Heart right ventricle (tissue), 16 donors: ENCODE data around the gene RALB. TPM values are rescaled to one million over a fixed set of nuclear protein-coding genes. Genes with fewer than 3 reads are reported as not detected.
"Not testable (repeated sequence)": the region's sequence is repeated elsewhere in the genome, so short reads cannot be mapped to it uniquely, and the experiment has no call there.

ENCODE experiments used
- ATAC-seq, 8 donors: fragments of 200-7000 bp; cut with Tn5 transposase; one replicate each; pipeline ENCODE4 v1.9.1; 2020; ENCODE audit warnings: mild to moderate bottlenecking in 8 of 8, moderate library complexity in 8 of 8, moderate number of reproducible peaks in 1 of 8
- DNase-seq, 2 donors: peaks; one replicate each; pipeline ENCODE4 v3.0.0-alpha.2; 2020
- H3K27ac ChIP-seq, 10 donors: fragments of 200-600 bp; sonication (generic) in 2 of 10; one replicate each; pipeline versions ENCODE4 v1.5.0 to v1.8.0; 2020 to 2022; ENCODE audit warnings: mild to moderate bottlenecking in 3 of 10
- H3K27me3 ChIP-seq, 7 donors: fragments of 200-600 bp; one replicate each; pipeline ENCODE4 v1.8.0; 2021 to 2022; ENCODE audit warnings: mild to moderate bottlenecking in 2 of 7
- H3K36me3 ChIP-seq, 9 donors: fragments of 200-600 bp; sonication (generic) in 1 of 9; one replicate each; pipeline versions ENCODE4 v1.5.0 to v1.8.0; 2020 to 2022; ENCODE audit warnings: mild to moderate bottlenecking in 2 of 9
- H3K4me1 ChIP-seq, 9 donors: fragments of 200-600 bp; sonication (generic) in 1 of 9; one replicate each; pipeline versions ENCODE4 v1.5.0 to v1.8.0; 2020 to 2022; ENCODE audit warnings: mild to moderate bottlenecking in 4 of 9
- H3K4me3 ChIP-seq, 10 donors: fragments of 200-600 bp; sonication (generic) in 2 of 10; one replicate each; pipeline versions ENCODE4 v1.5.0 to v1.8.0; 2020 to 2022; ENCODE audit warnings: mild to moderate bottlenecking in 7 of 10, moderate library complexity in 2 of 10
- H3K9me3 ChIP-seq, 11 donors: fragments of 200-600 bp in 10 of 11; sonication (generic) in 2 of 11; one replicate each; pipeline versions ENCODE4 v1.5.0 to v1.8.0; 2013 to 2022; ENCODE audit warnings: mild to moderate bottlenecking in 2 of 11, control low read depth in 1 of 11, moderate library complexity in 1 of 11
- WGBS, 2 donors: extraction: QIAGEN DNeasy Blood & Tissue Kit; methylation state at CpG; one replicate each; pipeline ENCODE4 v1.1.7; 2013; ENCODE audit warnings: inconsistent platforms in 1 of 2; 5-methylcytosine and 5-hydroxymethylcytosine counted together
- intact Hi-C, 10 donors: fragments of 100-400 bp; cut with DNase I; formaldehyde crosslinking; loops; one replicate each; pipeline versions ENCODE4 v1.11.1 to v1.14.2; 2022
- polyA plus RNA-seq, 2 donors: library from polyadenylated mRNA; stranded (reverse); fragments of 200-250 nt; gene quantifications; one replicate each; pipeline ENCODE4 v1.2.3, GENCODE V29; 2013
- total RNA-seq, 10 donors: library from RNA; stranded (reverse); fragmentation: NEBNext Ultra II Directional in 3 of 10; extraction: Animal tissue kit (Norgen Biotek cat#: 25700) in 3 of 10; gene quantifications; one replicate each; pipeline versions ENCODE4 v1.2.1 to v1.2.4, GENCODE V29; 2021 to 2023
- TF ChIP-seq, protein P1 (sequence below), 9 donors: fragments of 200-600 bp; sonication (generic) in 2 of 9; IDR thresholded peaks; one replicate each; pipeline versions ENCODE4 v1.5.0 to v1.8.0; 2021 to 2022; ENCODE audit warnings: antibody characterized with exemption in 9 of 9, mild to moderate bottlenecking in 5 of 9, moderate library complexity in 1 of 9
- donor health status: Arrhythmogenic right ventricular cardiomyopathy.
- donor health status: ischemic (EF 13 %, LVEDD 7.1; RV severe dilation, severe dysfunction).
- donor health status: healthy with polysubstance abuse.
- donor health status: DM: no; HTN: yes; CAD: no.
- donor health status: DM: no; HTN: no; CAD: no.
- donor health status: ischemic (EF 25% LVEDD 6.9; RV normal size, moderate dysfunction).
- donor health status: ischemic (EF 25% LVEDD 5.7; RV mildly dilated, moderate dysfunction).
- donor health status: healthy.
- donor health status: DM: yes; HTN: yes; CAD: no.
- donor health status: Ischemic cardiomyopathy.
- donor health status: ischemic (EF 35%, LVEDD 5.7; RV mildly dilated, moderate dysfunction).
- donor health status: nonischemic (EF 11% LVEDD 7.7; RV severe dilation, severe dysfunction).
- donor health status: DM: yes; HTN: yes; CAD: no.
- donor health status: PGD.
- donor health status: ischemic (EF 29% LVEDD 5.4; RV normal size, mild dysfunction).
- donor health status: nonischemic (EF 23%, LVEDD 6.1; RV moderate dilation, normal function).

The RALB gene
- total and polyA plus RNA-seq, 12 donors: 21.9 to 68.1 (median 45.0) TPM

DNA sequence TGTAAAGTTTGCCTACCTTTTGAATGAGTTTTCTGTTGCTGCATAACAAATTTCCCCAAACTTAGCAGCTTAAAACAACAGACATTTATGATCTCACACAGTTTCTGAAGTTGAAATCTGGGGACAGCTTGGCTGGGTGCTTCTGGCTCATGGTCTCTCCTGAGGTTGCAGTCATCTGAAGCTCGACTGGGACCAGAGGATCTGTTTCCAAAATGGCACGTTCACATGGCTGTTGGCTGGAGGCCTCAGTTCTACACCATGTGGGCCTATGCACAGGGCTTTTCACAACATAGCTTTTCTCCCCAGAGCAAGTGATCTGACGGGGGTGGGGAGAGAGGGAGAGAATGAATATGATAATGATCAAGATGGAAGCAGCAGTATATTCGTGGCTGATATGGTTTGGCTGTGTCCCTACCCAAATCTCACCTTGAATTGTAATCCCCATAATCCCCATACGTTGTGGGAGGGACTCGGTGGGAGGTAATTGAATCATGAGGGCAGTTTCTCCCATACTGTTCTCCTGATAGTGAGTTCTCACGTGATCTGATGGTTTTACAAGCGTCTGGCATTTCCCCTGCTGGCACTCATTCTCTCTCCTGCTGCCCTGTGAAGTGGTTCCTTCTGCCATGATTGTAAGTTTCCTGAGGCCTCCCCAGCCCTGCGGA lies 3.5 kb downstream of the RALB start:
- no peak for ATAC-seq
- no peaks in the 10 kb centered on the region for H3K36me3 ChIP-seq
- intact Hi-C loops: loop anchor here in 2 of 10 donors (2.0 to 5.0 kb wide), 2 partner anchors 46 to 57 kb away; no protein-coding TSS in a partner anchor
- 63 to 66% methylated on average over 9 of the region's 9 CpGs for WGBS, 2 donors
- TF ChIP-seq, protein P1, sequence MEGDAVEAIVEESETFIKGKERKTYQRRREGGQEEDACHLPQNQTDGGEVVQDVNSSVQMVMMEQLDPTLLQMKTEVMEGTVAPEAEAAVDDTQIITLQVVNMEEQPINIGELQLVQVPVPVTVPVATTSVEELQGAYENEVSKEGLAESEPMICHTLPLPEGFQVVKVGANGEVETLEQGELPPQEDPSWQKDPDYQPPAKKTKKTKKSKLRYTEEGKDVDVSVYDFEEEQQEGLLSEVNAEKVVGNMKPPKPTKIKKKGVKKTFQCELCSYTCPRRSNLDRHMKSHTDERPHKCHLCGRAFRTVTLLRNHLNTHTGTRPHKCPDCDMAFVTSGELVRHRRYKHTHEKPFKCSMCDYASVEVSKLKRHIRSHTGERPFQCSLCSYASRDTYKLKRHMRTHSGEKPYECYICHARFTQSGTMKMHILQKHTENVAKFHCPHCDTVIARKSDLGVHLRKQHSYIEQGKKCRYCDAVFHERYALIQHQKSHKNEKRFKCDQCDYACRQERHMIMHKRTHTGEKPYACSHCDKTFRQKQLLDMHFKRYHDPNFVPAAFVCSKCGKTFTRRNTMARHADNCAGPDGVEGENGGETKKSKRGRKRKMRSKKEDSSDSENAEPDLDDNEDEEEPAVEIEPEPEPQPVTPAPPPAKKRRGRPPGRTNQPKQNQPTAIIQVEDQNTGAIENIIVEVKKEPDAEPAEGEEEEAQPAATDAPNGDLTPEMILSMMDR (IDR thresholded peaks at IDR 0.05): no peak
- no peaks in the 10 kb centered on the region for H3K27me3 ChIP-seq
- peak overlapping the region in 1 of 10 donors; percentile 12 for H3K27ac ChIP-seq
- H3K9me3 ChIP-seq: peaks cover 0 to 7% (median 0%) of the 10 kb centered on the region in 11 donors
- no peak for DNase-seq
- H3K4me1 ChIP-seq: peaks cover 0 to 79% (median 72%) of the 10 kb centered on the region in 9 donors
- H3K4me3 ChIP-seq: peak overlapping the region in 1 of 10 donors; percentile 90

- intact Hi-C loops: loop anchor here in 1 of 10 donors (5.0 kb wide), 1 partner anchor 46 kb away; no protein-coding TSS in a partner anchor
- peaks cover 0 to 78% (median 73%) of the 10 kb centered on the region in 9 donors for H3K4me1 ChIP-seq
- 53 to 75% methylated on average over 1 of the region's 1 CpG for WGBS, 2 donors
These were observed 4.0 kb downstream of the RALB start for GRCh38 chr2:120256651-120257000.

GRCh38 chr2:120257522-120257921 lies 4.9 kb downstream of the RALB start:
- 41 to 57% methylated on average over 1 of the region's 1 CpG for WGBS, 2 donors
- peak overlapping the region in 2 of 10 donors; percentile 12 to 41 for H3K27ac ChIP-seq
- H3K27me3 ChIP-seq: no peaks in the 10 kb centered on the region
- ATAC-seq (no peak), DNase-seq (peak in 1 of 2 donors; percentile 35)
- intact Hi-C loops: loop anchor here in 1 of 10 donors (5.0 kb wide), 1 partner anchor 45 kb away; no protein-coding TSS in a partner anchor
- H3K36me3 ChIP-seq: no peaks in the 10 kb centered on the region
- TF ChIP-seq, protein P1 (IDR thresholded peaks at IDR 0.05): no peak
- peaks cover 0 to 7% (median 0%) of the 10 kb centered on the region in 11 donors for H3K9me3 ChIP-seq
- no peak overlapping the region for H3K4me3 ChIP-seq
- H3K4me1 ChIP-seq: peaks cover 0 to 80% (median 74%) of the 10 kb centered on the region in 9 donors

More at GRCh38 chr2:120256651-120257000, 4.0 kb downstream of the RALB start:
- H3K9me3 ChIP-seq: peaks cover 0 to 7% (median 0%) of the 10 kb centered on the region in 11 donors
- no peak overlapping the region for H3K4me3 ChIP-seq
- no peaks in the 10 kb centered on the region for H3K36me3 ChIP-seq
- DNase-seq (no peak), ATAC-seq (no peak)
- TF ChIP-seq, protein P1 (IDR thresholded peaks at IDR 0.05): no peak
- peak overlapping the region in 2 of 10 donors; percentile 12 to 31 for H3K27ac ChIP-seq
- no peaks in the 10 kb centered on the region for H3K27me3 ChIP-seq

- TF ChIP-seq, protein P1 (IDR thresholded peaks at IDR 0.05): no peak
- H3K4me1 ChIP-seq: peaks cover 0 to 86% (median 75%) of the 10 kb centered on the region in 9 donors
- DNase-seq: no peak
- no peak for ATAC-seq
- intact Hi-C loops: loop anchor here in 1 of 10 donors (5.0 kb wide), 1 partner anchor 44 kb away; no protein-coding TSS in a partner anchor
- no peaks in the 10 kb centered on the region for H3K36me3 ChIP-seq
- H3K4me3 ChIP-seq: no peak overlapping the region
- H3K9me3 ChIP-seq: peaks cover 0 to 7% (median 0%) of the 10 kb centered on the region in 11 donors
- no peaks in the 10 kb centered on the region for H3K27me3 ChIP-seq
- H3K27ac ChIP-seq: peak overlapping the region in 2 of 10 donors; percentile 12 to 41
- 87% methylated on average over 9 of the region's 9 CpGs for WGBS, 2 donors
These were observed 5.5 kb downstream of the RALB start for GRCh38 chr2:120258196-120258595.

GRCh38 chr2:120259939-120260338 lies 7.3 kb downstream of the RALB start:
- Histone ChIP-seq H3K27ac (peak overlapping the region in 4 of 10 donors; percentile 28 to 48 (median 39)), H3K4me1 (peaks cover 0 to 83% (median 71%) of the 10 kb centered on the region in 9 donors)
- H3K9me3 ChIP-seq, H3K4me3 ChIP-seq, DNase-seq, ATAC-seq, H3K27me3 ChIP-seq, H3K36me3 ChIP-seq: not testable (repeated sequence)
- WGBS, 2 donors: 97 to 99% methylated on average over 6 to 14 of the region's 15 CpGs
- intact Hi-C loops: loop anchor here in 1 of 10 donors (5.0 kb wide), 1 partner anchor 42 kb away; no protein-coding TSS in a partner anchor
